GM12801 (cell line): ENCODE data around the gene TMEM140.

Experiments
- CTCF ChIP-seq: IDR thresholded peaks from one replicate; pipeline ENCODE4 v1.5.1; 2011; ENCODE audit warnings: control low read depth; ENCODE audit not compliant: insufficient read length; ENCODE audit errors: extremely low read depth

TMEM140 gene

GRCh38 chr7:135204341-135204749 is 56.5 kb downstream of the TMEM140 start:
- no peak for TF ChIP-seq CTCF

- TF ChIP-seq CTCF = no peak
These were observed 57.0 kb downstream of the TMEM140 start for GRCh38 chr7:135204876-135205275.

- no peak for TF ChIP-seq CTCF
These were observed 58.0 kb downstream of the TMEM140 start for GRCh38 chr7:135205850-135206249.

GRCh38 chr7:135206941-135207391 is 59.1 kb downstream of the TMEM140 start:
- TF ChIP-seq CTCF = no peak

- no peak for TF ChIP-seq CTCF
These were observed 59.7 kb downstream of the TMEM140 start for GRCh38 chr7:135207406-135208101.

- TF ChIP-seq CTCF = no peak
These were observed 60.4 kb downstream of the TMEM140 start for GRCh38 chr7:135208102-135208793.

GRCh38 chr7:135209225-135209834 is 61.5 kb downstream of the TMEM140 start:
- TF ChIP-seq CTCF = no peak
